NCI-H2107 treated with DMSO at 0.1 percent for 48 hours (cell line): ENCODE measurements around the gene MEN1.
A peak's percentile ranks its signal among the peaks of the same experiment; 100 is the strongest.

Experiments used
- DNase-seq: peaks from one replicate; lab custom pipeline; 2025; ENCODE audit not compliant: unreplicated experiment; lab: John Stamatoyannopoulos, UW

The MEN1 gene

DNA sequence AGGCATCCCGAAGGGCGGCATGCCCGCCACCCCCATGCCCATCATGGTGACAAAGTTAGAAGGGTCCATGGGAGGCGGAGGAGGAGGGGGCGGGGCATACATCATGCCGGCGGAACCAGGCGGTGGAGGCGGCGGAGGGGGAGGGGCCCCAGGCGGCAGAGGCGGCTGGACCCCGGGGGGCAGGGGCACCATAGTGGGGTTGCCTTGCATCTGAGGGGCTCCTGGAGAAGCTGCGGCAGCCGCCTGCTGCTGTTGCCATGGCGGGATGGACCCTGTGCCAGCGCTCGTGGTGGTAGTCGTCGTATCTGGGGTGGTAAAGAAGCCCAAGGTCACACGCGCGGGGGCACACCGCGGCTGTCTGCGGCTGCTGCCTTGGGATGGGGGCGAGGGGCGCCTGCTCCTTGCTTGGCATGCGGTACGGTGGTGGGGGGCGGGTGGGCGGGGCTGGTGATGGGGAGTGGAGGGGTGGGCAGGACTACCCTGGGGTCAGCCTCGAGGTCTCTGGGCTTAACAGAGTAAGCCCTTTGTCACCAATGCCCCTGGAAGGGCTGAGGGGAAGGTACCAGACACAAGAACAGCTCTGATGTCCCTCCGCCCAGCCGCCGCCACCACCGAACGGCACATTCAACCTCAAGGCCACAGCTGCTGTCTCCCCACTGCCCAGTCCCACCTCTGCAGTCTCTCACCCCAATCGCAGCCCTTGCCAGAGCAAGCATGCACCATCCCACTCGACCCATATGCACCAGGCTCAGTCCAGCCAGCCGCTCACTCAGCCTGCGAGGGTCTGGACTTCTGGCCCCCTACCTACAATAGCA lies 44.3 kb downstream of the MEN1 start:
- DNase-seq, result no peak

DNA sequence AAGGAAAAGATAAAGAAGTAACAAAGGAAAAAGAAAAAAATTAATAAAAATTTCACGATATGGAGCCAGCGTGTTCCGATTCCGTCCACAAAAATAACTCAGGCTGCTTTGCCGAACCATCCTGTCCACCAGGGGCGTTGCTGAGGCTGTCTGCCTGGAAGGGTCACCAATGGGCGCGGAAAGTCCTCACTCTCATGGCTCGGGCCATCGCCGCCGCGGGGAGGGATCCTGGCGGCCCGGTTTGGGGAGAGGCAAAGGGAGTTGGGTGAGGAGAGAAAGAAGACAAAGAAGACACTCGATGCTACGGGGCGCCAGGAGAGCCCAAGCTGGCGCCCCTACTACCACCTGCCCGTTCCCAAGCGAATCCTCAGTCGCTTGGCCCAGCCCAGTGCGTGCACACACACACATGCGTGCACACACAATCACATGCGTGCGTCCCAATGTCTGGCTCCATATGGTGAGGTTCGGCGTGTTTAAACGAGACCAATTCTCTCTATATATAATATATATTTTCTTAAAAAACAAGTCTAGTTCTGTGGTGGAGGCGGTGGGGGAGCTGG lies 45.0 kb downstream of the MEN1 start:
- DNase-seq, result no peak

GRCh38 chr11:64764753-64765152 lies 45.6 kb downstream of the MEN1 start:
- DNase-seq, result no peak

- no peak for DNase-seq
Measured at GRCh38 chr11:64764040-64764611, 46.2 kb downstream of the MEN1 start.

GRCh38 chr11:64763526-64764039 lies 46.8 kb downstream of the MEN1 start:
- DNase-seq, result no peak

- DNase-seq, result peak; percentile 70
Measured at GRCh38 chr11:64762674-64763525, 47.5 kb downstream of the MEN1 start.

- DNase-seq, result no peak
Measured at GRCh38 chr11:64762277-64762673, 48.1 kb downstream of the MEN1 start.

DNA sequence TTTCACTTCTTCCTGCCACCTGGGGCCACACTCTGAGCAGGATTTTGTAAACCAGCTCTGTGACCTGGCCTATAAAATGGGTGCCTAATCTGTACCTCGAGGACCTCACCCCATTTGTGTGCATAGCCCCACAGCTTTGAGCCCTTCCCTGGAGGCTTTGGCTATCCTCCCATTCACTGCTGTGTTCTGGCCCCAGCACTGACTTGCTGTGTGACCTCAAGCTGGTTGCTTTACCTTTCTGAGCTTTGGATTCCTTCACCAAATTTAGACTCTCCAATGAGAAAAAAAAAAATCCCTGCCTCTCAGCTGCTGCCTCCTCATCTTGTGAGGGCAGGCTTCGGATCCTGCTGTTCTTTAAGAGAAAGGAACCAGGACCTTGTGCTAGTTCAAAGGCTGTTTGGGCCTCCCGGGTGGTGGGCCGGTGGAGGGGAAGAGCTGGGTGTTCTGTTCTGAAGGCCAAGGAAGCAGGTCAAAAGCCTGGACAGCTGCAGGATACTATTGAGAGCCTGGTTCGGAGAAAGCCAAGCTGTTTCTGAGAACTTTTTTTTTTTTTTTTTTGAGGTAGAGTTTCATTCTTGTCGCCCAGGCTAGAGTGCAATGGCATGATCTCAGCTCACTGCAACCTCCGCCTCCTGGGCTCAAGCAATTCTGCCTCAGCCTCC lies 49.5 kb downstream of the MEN1 start:
- DNase-seq, result no peak

GRCh38 chr11:64759722-64760719 lies 50.3 kb downstream of the MEN1 start, which contains the start of gene PYGM:
Gene PYGM (minus strand): TSS chr11:64759974. CDS start chr11:64759898, 76 bp downstream.
- no peak for DNase-seq

DNA sequence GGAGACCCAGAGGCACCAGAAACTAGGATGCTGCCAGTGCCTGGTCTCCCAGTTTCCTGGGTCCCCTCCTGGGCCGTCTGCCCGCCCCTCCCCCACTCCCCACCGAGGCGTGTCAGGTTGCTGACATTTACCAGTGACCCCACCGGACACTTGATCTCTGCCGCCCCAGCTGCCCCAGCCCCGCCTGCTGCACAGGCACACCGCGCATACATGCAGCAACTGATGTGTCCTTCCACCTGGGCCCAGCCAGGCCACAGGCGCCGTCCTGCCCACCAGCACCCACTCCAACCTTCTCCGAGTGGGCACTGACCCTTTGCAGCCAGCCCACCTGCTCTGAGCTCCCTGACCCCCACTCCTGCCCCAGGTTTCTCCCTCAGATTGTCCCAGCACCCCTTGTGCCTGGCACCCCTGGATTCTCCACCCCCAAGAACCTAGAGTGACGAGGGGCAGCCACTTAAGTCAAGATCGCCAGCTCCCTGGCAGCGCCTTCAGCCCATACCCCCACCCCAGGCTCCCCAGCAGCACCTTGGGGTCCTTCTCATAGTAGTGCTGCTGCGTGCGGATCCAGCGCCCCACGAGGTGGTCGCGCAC lies 51.1 kb downstream of the MEN1 start:
- DNase-seq, result no peak

DNA sequence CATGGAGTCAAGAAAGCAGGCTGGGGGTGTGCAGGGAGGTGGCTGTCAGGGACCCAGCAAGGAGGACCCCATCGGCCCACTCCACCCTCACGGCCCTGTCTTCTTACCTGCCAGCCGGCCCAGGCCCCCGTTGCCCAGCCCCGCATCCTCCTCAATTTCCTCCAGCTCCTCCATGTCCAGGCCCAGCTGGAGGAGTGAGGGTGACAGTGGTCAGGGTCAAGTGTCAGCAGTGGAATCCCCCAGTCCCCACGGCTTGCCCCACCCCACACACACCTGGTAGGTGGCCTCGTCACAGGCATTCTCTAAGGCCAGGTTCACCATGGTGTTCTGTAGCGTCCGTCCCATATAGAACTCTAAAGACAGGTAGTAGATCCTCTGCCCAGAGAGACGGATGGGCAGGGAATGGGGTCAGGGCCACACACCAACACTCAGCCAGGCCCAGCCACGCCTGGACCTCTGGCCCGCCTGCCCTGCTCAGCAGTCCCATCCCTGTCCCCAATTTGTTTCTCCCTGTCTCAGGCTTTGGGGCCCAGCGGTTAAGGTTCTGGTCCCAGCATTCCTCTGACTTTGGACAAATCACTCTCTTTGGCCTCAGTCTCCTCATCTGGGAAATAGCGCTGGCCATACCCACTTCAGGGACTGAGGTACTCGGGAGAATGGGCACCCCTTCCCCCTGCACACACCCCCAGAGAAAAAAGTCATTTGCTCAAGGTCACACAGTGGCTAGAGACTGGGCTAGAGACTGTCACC lies 51.8 kb downstream of the MEN1 start:
- no peak for DNase-seq

DNA sequence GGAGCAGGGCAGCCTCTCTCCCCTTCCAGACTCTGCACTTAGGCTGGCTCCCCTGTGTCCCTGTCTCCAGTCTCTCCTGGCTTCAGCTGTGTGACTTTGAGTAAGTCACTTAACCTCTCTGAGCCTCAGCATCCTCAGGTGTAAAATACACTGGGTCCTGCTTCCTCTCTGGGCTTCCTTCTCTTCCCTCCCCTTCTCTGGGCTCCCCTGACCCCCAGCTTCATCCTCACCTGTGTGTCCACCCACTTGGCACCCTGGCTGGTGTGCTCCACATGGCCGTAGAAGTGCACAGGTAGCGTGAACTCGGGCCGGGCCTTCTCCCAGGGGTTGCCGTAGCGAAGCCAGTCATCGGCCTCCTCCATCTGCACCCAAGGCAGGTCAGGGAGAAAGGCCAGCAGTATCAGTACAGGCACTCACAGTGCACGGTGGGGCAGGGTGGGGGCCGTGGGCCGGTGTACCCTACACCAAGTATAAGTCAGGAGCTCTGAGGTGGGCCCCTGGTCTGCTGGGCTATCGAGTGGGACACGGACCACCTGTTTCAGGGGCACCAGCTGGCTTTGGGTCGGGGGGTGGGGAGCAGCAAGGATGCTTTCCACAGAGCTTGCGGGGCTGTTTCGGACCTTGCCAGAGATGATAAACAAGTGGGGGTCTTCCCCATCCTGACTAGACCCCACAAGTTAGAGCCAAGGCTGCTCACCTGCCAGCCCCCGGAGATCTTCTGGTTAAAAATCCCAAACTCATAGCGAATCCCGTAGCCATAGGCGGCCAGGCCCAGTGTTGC lies 52.6 kb downstream of the MEN1 start:
- DNase-seq, result no peak

- no peak for DNase-seq
Measured at GRCh38 chr11:64755681-64756361, 54.5 kb downstream of the MEN1 start.

DNA sequence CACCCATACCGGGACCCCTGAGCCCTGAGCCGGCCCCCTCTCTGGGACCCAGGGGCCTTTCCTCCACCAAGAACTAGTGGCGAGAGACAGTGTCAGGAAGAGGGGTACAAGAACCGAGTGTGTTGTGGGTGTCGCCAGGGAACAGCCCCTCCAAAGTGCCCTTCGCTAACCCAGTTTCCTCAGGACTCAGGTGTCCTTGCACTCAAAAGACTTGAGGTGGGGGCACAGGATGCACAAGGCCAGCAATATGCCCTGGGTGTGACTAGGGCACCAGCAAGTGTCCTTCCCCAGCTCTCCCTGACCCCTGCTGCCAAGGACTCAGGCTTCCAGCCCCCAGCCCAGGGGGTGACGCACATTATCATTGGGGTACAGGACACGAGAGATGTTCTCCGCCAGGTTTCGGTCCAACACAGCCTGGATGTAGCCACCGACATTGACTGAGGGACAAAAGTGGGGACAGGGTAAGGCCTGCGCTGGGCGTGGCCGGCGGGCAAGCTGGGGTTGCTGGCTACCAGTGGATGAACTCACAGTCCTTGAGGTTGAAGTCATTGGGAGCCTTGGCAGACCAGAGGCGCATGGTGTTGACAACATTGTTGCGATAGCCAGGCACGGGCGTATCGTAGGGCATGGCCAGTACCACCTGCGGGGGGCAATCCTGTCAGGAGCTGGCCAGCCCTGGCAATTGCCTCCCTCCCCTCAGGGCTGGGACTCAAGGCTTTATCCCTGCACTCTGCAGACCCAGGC lies 55.3 kb downstream of the MEN1 start:
- DNase-seq, result no peak

GRCh38 chr11:64754124-64754918 lies 56.0 kb downstream of the MEN1 start:
- no peak for DNase-seq
